Fibroblast of pulmonary artery (primary cell): ENCODE results near the gene GLI2.
A peak's percentile ranks its signal among the peaks of the same experiment; 100 is the strongest.

Source experiments
- DNase-seq: peaks from one replicate; pipeline ENCODE4 v3.0.0-alpha.2; 2010; ENCODE audit warnings: low read depth
- H3K4me3 ChIP-seq: replicated peaks from 2 replicates; pipeline ENCODE4 v1.5.1; 2011; ENCODE audit warnings: low read depth, mild to moderate bottlenecking, control low read depth, low read length, moderate library complexity
- CTCF ChIP-seq: IDR thresholded peaks from 2 replicates; pipeline ENCODE4 v1.5.1; 2011; ENCODE audit warnings: mild to moderate bottlenecking, control low read depth, low read length, inconsistent platforms; ENCODE audit errors: missing control alignments

GLI2 gene

GRCh38 chr2:120729406-120730399 is 6.0 kb upstream of the GLI2 start:
- TF ChIP-seq CTCF: no peak
- peak; percentile 93 for DNase-seq
- peak overlapping the region; percentile 24 for H3K4me3 ChIP-seq

GRCh38 chr2:120731175-120731574 is 4.5 kb upstream of the GLI2 start:
- TF ChIP-seq CTCF: no peak
- no peak for DNase-seq
- no peak overlapping the region for H3K4me3 ChIP-seq

GRCh38 chr2:120732506-120733237 is 3.0 kb upstream of the GLI2 start:
- DNase-seq: no peak
- H3K4me3 ChIP-seq: no peak overlapping the region
- no peak for TF ChIP-seq CTCF

- no peak for TF ChIP-seq CTCF
- DNase-seq: no peak
- no peak overlapping the region for H3K4me3 ChIP-seq
These were observed 2.3 kb upstream of the GLI2 start for GRCh38 chr2:120733238-120733932.

GRCh38 chr2:120734930-120735651 is 577 bp upstream of the GLI2 start:
- H3K4me3 ChIP-seq: peak overlapping the region; percentile 77
- TF ChIP-seq CTCF: no peak
- no peak for DNase-seq

- no peak for DNase-seq
- no peak for TF ChIP-seq CTCF
- peak overlapping the region; percentile 77 for H3K4me3 ChIP-seq
These were observed 545 bp downstream of the GLI2 start for GRCh38 chr2:120736202-120736623.
